Measurements from ENCODE around the gene CXCL1. TPM values are rescaled to one million over a fixed set of nuclear protein-coding genes. Genes with fewer than 3 reads are reported as not detected.

Gene CXCL1
- total and polyA plus RNA-seq, 2 donors (not counting 1 experiment from before 2014, with no cell fraction given), result 0.24 TPM; not detected in 1

- peaks cover 0 to 5% of the 10 kb centered on the region in 2 donors for H3K4me1 ChIP-seq (ENCODE audit: control insufficient read depth in 2 of 2, insufficient read depth in 2 of 2, low read length in 2 of 2)
- H3K9ac ChIP-seq (ENCODE audit: low read length), result no peak overlapping the region
- ATAC-seq (ENCODE audit: low read depth) (no peak), DNase-seq (no peak)
- H3K27me3 Mint-ChIP-seq, result peaks cover 14% of the 10 kb centered on the region
- intact Hi-C loops (cut with micrococcal nuclease), result no loop called here
- H3K9me3 ChIP-seq (ENCODE audit: control extremely low read depth in 1 of 3, control insufficient read depth in 2 of 3, insufficient read depth in 1 of 3, low read length in 2 of 3), result no peaks in the 10 kb centered on the region
- 92% methylated on average over 1 of the region's 2 CpGs for WGBS (ENCODE audit: insufficient coverage)
- no peak overlapping the region for H3K4me3 Mint-ChIP-seq
- peaks cover 0 to 9% (median 7%) of the 10 kb centered on the region in 4 experiments for H3K27me3 ChIP-seq (replicated peaks in 1 of 4; ENCODE audit: control extremely low read depth in 1 of 4, control insufficient read depth in 3 of 4, insufficient read depth in 4 of 4, low read length in 3 of 4)
- H3K27ac ChIP-seq (ENCODE audit: low read length in 2 of 2), result no peak overlapping the region
- no peak overlapping the region for H3K27ac Mint-ChIP-seq
- H3K4me2 ChIP-seq (replicated peaks; ENCODE audit: low read depth, low read length, poor library complexity, severe bottlenecking), result no peak overlapping the region
- H3K4me3 ChIP-seq (ENCODE audit: control extremely low read depth in 1 of 5, extremely low read depth in 1 of 5, insufficient read depth in 1 of 5, low read depth in 2 of 5, low read length in 4 of 5), result no peak overlapping the region
- H3K79me2 ChIP-seq (ENCODE audit: control insufficient read depth, insufficient read depth, low read length), result no peaks in the 10 kb centered on the region
- H3K4me1 Mint-ChIP-seq, result peaks cover 3% of the 10 kb centered on the region
- no peaks in the 10 kb centered on the region for H4K20me1 ChIP-seq (ENCODE audit: control insufficient read depth, insufficient read depth, low read length, poor library complexity, severe bottlenecking)
- H3K36me3 ChIP-seq (replicated peaks in 1 of 2; ENCODE audit: control extremely low read depth in 1 of 2, control insufficient read depth in 1 of 2, extremely low read depth in 1 of 2, insufficient read depth in 2 of 2, low read length in 1 of 2), result no peaks in the 10 kb centered on the region
- H2AFZ ChIP-seq (ENCODE audit: insufficient read depth, low read depth, low read length, poor library complexity, severe bottlenecking), result no peak overlapping the region
- TF ChIP-seq, protein P1, sequence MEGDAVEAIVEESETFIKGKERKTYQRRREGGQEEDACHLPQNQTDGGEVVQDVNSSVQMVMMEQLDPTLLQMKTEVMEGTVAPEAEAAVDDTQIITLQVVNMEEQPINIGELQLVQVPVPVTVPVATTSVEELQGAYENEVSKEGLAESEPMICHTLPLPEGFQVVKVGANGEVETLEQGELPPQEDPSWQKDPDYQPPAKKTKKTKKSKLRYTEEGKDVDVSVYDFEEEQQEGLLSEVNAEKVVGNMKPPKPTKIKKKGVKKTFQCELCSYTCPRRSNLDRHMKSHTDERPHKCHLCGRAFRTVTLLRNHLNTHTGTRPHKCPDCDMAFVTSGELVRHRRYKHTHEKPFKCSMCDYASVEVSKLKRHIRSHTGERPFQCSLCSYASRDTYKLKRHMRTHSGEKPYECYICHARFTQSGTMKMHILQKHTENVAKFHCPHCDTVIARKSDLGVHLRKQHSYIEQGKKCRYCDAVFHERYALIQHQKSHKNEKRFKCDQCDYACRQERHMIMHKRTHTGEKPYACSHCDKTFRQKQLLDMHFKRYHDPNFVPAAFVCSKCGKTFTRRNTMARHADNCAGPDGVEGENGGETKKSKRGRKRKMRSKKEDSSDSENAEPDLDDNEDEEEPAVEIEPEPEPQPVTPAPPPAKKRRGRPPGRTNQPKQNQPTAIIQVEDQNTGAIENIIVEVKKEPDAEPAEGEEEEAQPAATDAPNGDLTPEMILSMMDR (IDR thresholded peaks at IDR 0.05), result no peak
- ChIA-PET POLR2A (no interaction called here), CTCF (no interaction called here)
- no peaks in the 10 kb centered on the region for H3K9me3 Mint-ChIP-seq (ENCODE audit: insufficient read depth)
Observed at GRCh38 chr4:73864365-73864764, 4.8 kb upstream of the CXCL1 start.

GRCh38 chr4:73864961-73865360 lies 4.2 kb upstream of the CXCL1 start:
- ChIA-PET POLR2A (no interaction called here), CTCF (no interaction called here)
- no peak overlapping the region for H3K27ac ChIP-seq (ENCODE audit: low read length in 2 of 2)
- H3K27me3 Mint-ChIP-seq, result peaks cover 19% of the 10 kb centered on the region
- no peaks in the 10 kb centered on the region for H3K9me3 Mint-ChIP-seq (ENCODE audit: insufficient read depth)
- H3K4me3 ChIP-seq (ENCODE audit: control extremely low read depth in 1 of 5, extremely low read depth in 1 of 5, insufficient read depth in 1 of 5, low read depth in 2 of 5, low read length in 4 of 5), result no peak overlapping the region
- 100% methylated on average over 2 of the region's 8 CpGs for WGBS (ENCODE audit: insufficient coverage)
- peaks cover 0 to 12% (median 7%) of the 10 kb centered on the region in 4 experiments for H3K27me3 ChIP-seq (replicated peaks in 1 of 4; ENCODE audit: control extremely low read depth in 1 of 4, control insufficient read depth in 3 of 4, insufficient read depth in 4 of 4, low read length in 3 of 4)
- H3K9me3 ChIP-seq (ENCODE audit: control extremely low read depth in 1 of 3, control insufficient read depth in 2 of 3, insufficient read depth in 1 of 3, low read length in 2 of 3), result no peaks in the 10 kb centered on the region
- H3K27ac Mint-ChIP-seq, result no peak overlapping the region
- H2AFZ ChIP-seq (ENCODE audit: insufficient read depth, low read depth, low read length, poor library complexity, severe bottlenecking), result no peak overlapping the region
- ATAC-seq (ENCODE audit: low read depth) (no peak), DNase-seq (no peak)
- no peak overlapping the region for H3K9ac ChIP-seq (ENCODE audit: low read length)
- no peak for TF ChIP-seq EZH2 (IDR thresholded peaks at IDR 0.05; ENCODE audit: borderline replicate concordance, insufficient read depth, low read depth, low read length, poor library complexity, severe bottlenecking)
- TF ChIP-seq, protein P1 (IDR thresholded peaks at IDR 0.05), result no peak
- peaks cover 0 to 5% of the 10 kb centered on the region in 2 donors for H3K4me1 ChIP-seq (ENCODE audit: control insufficient read depth in 2 of 2, insufficient read depth in 2 of 2, low read length in 2 of 2)
- H3K4me2 ChIP-seq (replicated peaks; ENCODE audit: low read depth, low read length, poor library complexity, severe bottlenecking), result no peak overlapping the region
- H3K79me2 ChIP-seq (ENCODE audit: control insufficient read depth, insufficient read depth, low read length), result no peaks in the 10 kb centered on the region
- intact Hi-C loops (cut with micrococcal nuclease), result no loop called here
- peaks cover 3% of the 10 kb centered on the region for H3K4me1 Mint-ChIP-seq
- no peak overlapping the region for H3K4me3 Mint-ChIP-seq
- H4K20me1 ChIP-seq (ENCODE audit: control insufficient read depth, insufficient read depth, low read length, poor library complexity, severe bottlenecking), result no peaks in the 10 kb centered on the region
- H3K36me3 ChIP-seq (replicated peaks in 1 of 2; ENCODE audit: control extremely low read depth in 1 of 2, control insufficient read depth in 1 of 2, extremely low read depth in 1 of 2, insufficient read depth in 2 of 2, low read length in 1 of 2), result no peaks in the 10 kb centered on the region
